ENCODE results near the gene MPV17. TPM values are rescaled to one million over a fixed set of nuclear protein-coding genes. Genes with fewer than 3 reads are reported as not detected.

The MPV17 gene
- total and polyA plus RNA-seq, 2 of the 13 experiments (the other 11 are each of a cell fraction or from before 2014, with no cell fraction given), result 48.9 to 129 TPM

DNA sequence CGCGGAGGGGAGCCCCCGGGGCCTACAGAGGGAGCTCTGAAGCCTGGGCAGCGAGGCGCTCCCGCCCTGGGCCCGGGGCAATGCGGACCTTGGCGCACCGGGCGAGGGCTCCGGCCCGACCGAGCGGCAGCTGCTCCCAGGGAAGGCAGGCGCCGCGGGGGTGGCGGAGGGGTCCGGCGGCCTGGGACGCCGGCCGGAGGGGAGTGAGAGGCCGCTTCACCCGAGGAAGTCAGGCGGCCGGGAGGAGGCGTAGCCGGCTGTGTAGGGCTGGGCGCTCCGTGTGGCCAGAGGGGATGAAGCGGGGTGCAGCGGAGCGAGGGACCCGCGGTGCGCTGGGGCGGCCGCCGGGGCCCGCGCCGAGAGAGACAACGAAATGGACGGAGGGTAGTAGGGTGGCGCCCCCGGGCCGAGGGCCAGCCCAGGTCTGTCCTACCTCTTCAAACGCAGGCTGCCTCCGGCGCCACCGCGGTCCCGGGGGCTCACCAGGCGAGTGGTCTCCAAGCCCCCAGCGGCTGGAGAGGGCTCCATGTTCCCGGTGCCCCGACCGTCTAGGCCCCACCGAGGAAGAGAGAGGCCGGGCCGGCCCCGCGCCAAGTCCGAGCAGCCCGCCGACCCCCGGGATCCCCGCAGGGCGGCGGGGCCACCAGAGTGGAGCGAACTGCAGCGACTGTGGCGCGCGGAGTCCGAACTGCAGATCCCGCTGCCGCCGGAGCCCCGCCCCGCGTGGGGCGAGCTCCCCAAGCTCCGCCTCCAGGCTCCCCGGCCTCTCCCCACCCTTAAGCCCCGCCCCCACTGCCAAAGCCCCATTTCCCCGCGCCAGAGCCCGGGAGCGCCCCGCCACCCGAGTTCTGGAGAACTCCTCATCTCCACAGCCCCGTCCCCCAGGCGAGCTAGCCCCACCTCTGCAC lies 60.3 kb downstream of the MPV17 start, which contains the start of gene SLC30A3 (continued):
- TF ChIP-seq DR1 (CRISPR knock-in tag; IDR thresholded peaks at IDR 0.05), result 0 out of 2 replicates have a peak, but pooled peaks have one; percentile 4
- TF ChIP-seq, protein P1, sequence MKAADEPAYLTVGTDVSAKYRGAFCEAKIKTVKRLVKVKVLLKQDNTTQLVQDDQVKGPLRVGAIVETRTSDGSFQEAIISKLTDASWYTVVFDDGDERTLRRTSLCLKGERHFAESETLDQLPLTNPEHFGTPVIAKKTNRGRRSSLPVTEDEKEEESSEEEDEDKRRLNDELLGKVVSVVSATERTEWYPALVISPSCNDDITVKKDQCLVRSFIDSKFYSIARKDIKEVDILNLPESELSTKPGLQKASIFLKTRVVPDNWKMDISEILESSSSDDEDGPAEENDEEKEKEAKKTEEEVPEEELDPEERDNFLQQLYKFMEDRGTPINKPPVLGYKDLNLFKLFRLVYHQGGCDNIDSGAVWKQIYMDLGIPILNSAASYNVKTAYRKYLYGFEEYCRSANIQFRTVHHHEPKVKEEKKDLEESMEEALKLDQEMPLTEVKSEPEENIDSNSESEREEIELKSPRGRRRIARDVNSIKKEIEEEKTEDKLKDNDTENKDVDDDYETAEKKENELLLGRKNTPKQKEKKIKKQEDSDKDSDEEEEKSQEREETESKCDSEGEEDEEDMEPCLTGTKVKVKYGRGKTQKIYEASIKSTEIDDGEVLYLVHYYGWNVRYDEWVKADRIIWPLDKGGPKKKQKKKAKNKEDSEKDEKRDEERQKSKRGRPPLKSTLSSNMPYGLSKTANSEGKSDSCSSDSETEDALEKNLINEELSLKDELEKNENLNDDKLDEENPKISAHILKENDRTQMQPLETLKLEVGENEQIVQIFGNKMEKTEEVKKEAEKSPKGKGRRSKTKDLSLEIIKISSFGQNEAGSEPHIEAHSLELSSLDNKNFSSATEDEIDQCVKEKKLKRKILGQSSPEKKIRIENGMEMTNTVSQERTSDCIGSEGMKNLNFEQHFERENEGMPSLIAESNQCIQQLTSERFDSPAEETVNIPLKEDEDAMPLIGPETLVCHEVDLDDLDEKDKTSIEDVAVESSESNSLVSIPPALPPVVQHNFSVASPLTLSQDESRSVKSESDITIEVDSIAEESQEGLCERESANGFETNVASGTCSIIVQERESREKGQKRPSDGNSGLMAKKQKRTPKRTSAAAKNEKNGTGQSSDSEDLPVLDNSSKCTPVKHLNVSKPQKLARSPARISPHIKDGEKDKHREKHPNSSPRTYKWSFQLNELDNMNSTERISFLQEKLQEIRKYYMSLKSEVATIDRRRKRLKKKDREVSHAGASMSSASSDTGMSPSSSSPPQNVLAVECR (CRISPR knock-in tag; IDR thresholded peaks at IDR 0.05; ENCODE audit: borderline replicate concordance), result 0 out of 2 replicates have a peak, but pooled peaks have one; percentile 16
- TF ChIP-seq SP1 (IDR thresholded peaks at IDR 0.05), result no peak
- TF ChIP-seq SP1 (CRISPR knock-in tag; IDR thresholded peaks at IDR 0.05), result no peak
- TF ChIP-seq, protein P2, sequence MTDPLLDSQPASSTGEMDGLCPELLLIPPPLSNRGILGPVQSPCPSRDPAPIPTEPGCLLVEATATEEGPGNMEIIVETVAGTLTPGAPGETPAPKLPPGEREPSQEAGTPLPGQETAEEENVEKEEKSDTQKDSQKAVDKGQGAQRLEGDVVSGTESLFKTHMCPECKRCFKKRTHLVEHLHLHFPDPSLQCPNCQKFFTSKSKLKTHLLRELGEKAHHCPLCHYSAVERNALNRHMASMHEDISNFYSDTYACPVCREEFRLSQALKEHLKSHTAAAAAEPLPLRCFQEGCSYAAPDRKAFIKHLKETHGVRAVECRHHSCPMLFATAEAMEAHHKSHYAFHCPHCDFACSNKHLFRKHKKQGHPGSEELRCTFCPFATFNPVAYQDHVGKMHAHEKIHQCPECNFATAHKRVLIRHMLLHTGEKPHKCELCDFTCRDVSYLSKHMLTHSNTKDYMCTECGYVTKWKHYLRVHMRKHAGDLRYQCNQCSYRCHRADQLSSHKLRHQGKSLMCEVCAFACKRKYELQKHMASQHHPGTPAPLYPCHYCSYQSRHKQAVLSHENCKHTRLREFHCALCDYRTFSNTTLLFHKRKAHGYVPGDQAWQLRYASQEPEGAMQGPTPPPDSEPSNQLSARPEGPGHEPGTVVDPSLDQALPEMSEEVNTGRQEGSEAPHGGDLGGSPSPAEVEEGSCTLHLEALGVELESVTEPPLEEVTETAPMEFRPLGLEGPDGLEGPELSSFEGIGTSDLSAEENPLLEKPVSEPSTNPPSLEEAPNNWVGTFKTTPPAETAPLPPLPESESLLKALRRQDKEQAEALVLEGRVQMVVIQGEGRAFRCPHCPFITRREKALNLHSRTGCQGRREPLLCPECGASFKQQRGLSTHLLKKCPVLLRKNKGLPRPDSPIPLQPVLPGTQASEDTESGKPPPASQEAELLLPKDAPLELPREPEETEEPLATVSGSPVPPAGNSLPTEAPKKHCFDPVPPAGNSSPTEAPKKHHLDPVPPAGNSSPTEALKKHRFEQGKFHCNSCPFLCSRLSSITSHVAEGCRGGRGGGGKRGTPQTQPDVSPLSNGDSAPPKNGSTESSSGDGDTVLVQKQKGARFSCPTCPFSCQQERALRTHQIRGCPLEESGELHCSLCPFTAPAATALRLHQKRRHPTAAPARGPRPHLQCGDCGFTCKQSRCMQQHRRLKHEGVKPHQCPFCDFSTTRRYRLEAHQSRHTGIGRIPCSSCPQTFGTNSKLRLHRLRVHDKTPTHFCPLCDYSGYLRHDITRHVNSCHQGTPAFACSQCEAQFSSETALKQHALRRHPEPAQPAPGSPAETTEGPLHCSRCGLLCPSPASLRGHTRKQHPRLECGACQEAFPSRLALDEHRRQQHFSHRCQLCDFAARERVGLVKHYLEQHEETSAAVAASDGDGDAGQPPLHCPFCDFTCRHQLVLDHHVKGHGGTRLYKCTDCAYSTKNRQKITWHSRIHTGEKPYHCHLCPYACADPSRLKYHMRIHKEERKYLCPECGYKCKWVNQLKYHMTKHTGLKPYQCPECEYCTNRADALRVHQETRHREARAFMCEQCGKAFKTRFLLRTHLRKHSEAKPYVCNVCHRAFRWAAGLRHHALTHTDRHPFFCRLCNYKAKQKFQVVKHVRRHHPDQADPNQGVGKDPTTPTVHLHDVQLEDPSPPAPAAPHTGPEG (CRISPR knock-in tag; IDR thresholded peaks at IDR 0.05), result peak; percentile 83; the same call in 1 of the 2 replicates
- 0 out of 2 replicates have a peak, but pooled peaks have one; percentile 61 for TF ChIP-seq CHCHD3 (CRISPR knock-in tag; IDR thresholded peaks at IDR 0.05)
- TF ChIP-seq, protein P3, sequence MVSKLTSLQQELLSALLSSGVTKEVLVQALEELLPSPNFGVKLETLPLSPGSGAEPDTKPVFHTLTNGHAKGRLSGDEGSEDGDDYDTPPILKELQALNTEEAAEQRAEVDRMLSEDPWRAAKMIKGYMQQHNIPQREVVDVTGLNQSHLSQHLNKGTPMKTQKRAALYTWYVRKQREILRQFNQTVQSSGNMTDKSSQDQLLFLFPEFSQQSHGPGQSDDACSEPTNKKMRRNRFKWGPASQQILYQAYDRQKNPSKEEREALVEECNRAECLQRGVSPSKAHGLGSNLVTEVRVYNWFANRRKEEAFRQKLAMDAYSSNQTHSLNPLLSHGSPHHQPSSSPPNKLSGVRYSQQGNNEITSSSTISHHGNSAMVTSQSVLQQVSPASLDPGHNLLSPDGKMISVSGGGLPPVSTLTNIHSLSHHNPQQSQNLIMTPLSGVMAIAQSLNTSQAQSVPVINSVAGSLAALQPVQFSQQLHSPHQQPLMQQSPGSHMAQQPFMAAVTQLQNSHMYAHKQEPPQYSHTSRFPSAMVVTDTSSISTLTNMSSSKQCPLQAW (CRISPR knock-in tag; IDR thresholded peaks at IDR 0.05), result no peak
- 0 out of 2 replicates have a peak, but pooled peaks have one; percentile 16 for TF ChIP-seq KDM2A (CRISPR knock-in tag; IDR thresholded peaks at IDR 0.05; ENCODE audit: borderline replicate concordance, low read depth)
- peak; percentile 53 for TF ChIP-seq ZFY (CRISPR knock-in tag; IDR thresholded peaks at IDR 0.05)
- 0 out of 2 replicates have a peak, but pooled peaks have one; percentile 13 for TF ChIP-seq ZSCAN31 (CRISPR knock-in tag; IDR thresholded peaks at IDR 0.05; ENCODE audit: low read depth)
- peak; percentile 45; the same call in 1 of the 2 replicates for TF ChIP-seq EED (CRISPR knock-in tag; IDR thresholded peaks at IDR 0.05)
- TF ChIP-seq RBFOX2 (IDR thresholded peaks at IDR 0.05; ENCODE audit: low read depth, low read length), result peak; percentile 53; the same call in 1 of the 2 replicates
- TF ChIP-seq, protein P4, sequence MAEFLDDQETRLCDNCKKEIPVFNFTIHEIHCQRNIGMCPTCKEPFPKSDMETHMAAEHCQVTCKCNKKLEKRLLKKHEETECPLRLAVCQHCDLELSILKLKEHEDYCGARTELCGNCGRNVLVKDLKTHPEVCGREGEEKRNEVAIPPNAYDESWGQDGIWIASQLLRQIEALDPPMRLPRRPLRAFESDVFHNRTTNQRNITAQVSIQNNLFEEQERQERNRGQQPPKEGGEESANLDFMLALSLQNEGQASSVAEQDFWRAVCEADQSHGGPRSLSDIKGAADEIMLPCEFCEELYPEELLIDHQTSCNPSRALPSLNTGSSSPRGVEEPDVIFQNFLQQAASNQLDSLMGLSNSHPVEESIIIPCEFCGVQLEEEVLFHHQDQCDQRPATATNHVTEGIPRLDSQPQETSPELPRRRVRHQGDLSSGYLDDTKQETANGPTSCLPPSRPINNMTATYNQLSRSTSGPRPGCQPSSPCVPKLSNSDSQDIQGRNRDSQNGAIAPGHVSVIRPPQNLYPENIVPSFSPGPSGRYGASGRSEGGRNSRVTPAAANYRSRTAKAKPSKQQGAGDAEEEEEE (CRISPR knock-in tag; IDR thresholded peaks at IDR 0.05; ENCODE audit: borderline replicate concordance), result no peak
- no peak for TF ChIP-seq U2AF2 (IDR thresholded peaks at IDR 0.05; ENCODE audit: low read depth, low read length)

All from HepG2 (cell line).